DND-41 (cell line): ENCODE measurements around the gene PLEKHA5.

ENCODE experiments used
- EZH2 ChIP-seq: IDR thresholded peaks from 3 replicates; pipeline ENCODE4 v1.6.1; 2012; ENCODE audit warnings: borderline replicate concordance, low read depth, mild to moderate bottlenecking, moderate library complexity, low read length, inconsistent platforms; ENCODE audit not compliant: severe bottlenecking
- TF ChIP-seq, protein P1 (sequence below): IDR thresholded peaks from 2 replicates; pipeline ENCODE4 v1.5.1; 2012; ENCODE audit warnings: borderline replicate concordance, low read length, moderate library complexity, mild to moderate bottlenecking; ENCODE audit not compliant: poor library complexity, severe bottlenecking; ENCODE audit errors: extremely low read depth

DNA sequence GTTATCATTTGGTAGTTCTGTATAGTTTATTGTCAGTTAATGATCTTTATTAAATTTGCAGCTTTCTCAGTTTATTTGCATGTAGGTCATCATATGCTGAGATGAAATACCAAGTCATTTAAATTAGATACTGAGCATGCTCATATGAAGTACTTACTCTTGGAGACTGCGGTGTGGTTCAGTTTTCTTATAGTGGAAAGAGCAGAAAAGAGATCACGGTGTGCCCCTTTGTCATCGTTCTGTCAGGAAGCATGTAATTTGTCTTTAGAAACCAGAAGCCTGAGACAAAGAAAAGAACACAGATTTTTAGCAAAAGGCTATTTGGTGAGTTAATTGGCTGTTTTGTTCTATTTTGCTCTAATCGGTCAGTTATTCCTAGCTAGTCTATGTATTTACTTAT lies 75.6 kb downstream of the PLEKHA5 start:
- TF ChIP-seq, protein P1, sequence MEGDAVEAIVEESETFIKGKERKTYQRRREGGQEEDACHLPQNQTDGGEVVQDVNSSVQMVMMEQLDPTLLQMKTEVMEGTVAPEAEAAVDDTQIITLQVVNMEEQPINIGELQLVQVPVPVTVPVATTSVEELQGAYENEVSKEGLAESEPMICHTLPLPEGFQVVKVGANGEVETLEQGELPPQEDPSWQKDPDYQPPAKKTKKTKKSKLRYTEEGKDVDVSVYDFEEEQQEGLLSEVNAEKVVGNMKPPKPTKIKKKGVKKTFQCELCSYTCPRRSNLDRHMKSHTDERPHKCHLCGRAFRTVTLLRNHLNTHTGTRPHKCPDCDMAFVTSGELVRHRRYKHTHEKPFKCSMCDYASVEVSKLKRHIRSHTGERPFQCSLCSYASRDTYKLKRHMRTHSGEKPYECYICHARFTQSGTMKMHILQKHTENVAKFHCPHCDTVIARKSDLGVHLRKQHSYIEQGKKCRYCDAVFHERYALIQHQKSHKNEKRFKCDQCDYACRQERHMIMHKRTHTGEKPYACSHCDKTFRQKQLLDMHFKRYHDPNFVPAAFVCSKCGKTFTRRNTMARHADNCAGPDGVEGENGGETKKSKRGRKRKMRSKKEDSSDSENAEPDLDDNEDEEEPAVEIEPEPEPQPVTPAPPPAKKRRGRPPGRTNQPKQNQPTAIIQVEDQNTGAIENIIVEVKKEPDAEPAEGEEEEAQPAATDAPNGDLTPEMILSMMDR = no peak
- no peak for TF ChIP-seq EZH2
